Esophagus squamous epithelium (tissue), 5 donors: ENCODE data around the gene HNRNPH2. TPM values are rescaled to one million over a fixed set of nuclear protein-coding genes. Genes with fewer than 3 reads are reported as not detected.

Source experiments
- DNase-seq: peaks from one replicate; lab custom pipeline; 2025; lab: John Stamatoyannopoulos, UW
- H3K27ac ChIP-seq, 4 donors: fragments of 200-600 bp; sonication (generic); one replicate each; pipeline ENCODE4 v1.5.1; 2016 to 2019; ENCODE audit warnings: mild to moderate bottlenecking in 1 of 4
- H3K27me3 ChIP-seq, 4 donors: fragments of 200-600 bp; sonication (generic); 1 replicate in 3 of 4; 2 replicates in 1 of 4; pipeline versions ENCODE4 v1.5.1 to v1.6.0; 2017 to 2021; ENCODE audit warnings: antibody characterized with exemption in 1 of 4
- H3K36me3 ChIP-seq, 3 donors: fragments of 200-600 bp; sonication (generic); one replicate each; pipeline ENCODE4 v1.5.1; 2016 to 2019
- H3K4me1 ChIP-seq, 3 donors: fragments of 200-600 bp; sonication (generic); one replicate each; pipeline ENCODE4 v1.5.1; 2017 to 2019
- H3K4me3 ChIP-seq, 4 donors: fragments of 200-600 bp; sonication (generic); 1 replicate in 3 of 4; 2 replicates in 1 of 4; pipeline ENCODE4 v1.5.1; 2016 to 2019; ENCODE audit warnings: mild to moderate bottlenecking in 2 of 4, moderate library complexity in 1 of 4
- H3K9me3 ChIP-seq, 3 donors: fragments of 200-600 bp; sonication (generic); one replicate each; pipeline ENCODE4 v1.5.1; 2016 to 2019
- POLR2A ChIP-seq, 4 donors: fragments of 450-650 bp; IDR thresholded peaks; one replicate each; pipeline ENCODE4 v1.6.1; 2017; ENCODE audit warnings: antibody characterized with exemption in 4 of 4, mild to moderate bottlenecking in 4 of 4, moderate library complexity in 3 of 4
- WGBS, 2 donors: methylation state at CpG; one replicate each; pipeline ENCODE4 v1.1.5; 2018; 5-methylcytosine and 5-hydroxymethylcytosine counted together
- intact Hi-C: fragments of 100-400 bp; cut with DNase I; formaldehyde crosslinking; loops from one replicate; pipeline ENCODE4 v1.15.0; 2022
- total RNA-seq, 4 donors: library from RNA; depleted of rRNA; stranded (reverse); fragments of >200 nt; gene quantifications; one replicate each; pipeline ENCODE4 v1.1.0, GENCODE V29; 2016
- TF ChIP-seq, protein P1 (sequence below), 6 experiments: fragments of 450-650 bp in 4 of 6; fragments of 200-600 bp in 2 of 6; sonication (generic) in 2 of 6; IDR thresholded peaks; one replicate each; pipeline ENCODE4 v1.5.1; 2016 to 2019; ENCODE audit warnings: antibody characterized with exemption in 6 of 6, mild to moderate bottlenecking in 4 of 6, moderate library complexity in 4 of 6
- donor health status: DM: yes; HTN: yes; CAD: no.

The HNRNPH2 gene
- total RNA-seq, 4 donors from 2014 or later, result 34.5 to 49.6 (median 46.7) TPM

DNA sequence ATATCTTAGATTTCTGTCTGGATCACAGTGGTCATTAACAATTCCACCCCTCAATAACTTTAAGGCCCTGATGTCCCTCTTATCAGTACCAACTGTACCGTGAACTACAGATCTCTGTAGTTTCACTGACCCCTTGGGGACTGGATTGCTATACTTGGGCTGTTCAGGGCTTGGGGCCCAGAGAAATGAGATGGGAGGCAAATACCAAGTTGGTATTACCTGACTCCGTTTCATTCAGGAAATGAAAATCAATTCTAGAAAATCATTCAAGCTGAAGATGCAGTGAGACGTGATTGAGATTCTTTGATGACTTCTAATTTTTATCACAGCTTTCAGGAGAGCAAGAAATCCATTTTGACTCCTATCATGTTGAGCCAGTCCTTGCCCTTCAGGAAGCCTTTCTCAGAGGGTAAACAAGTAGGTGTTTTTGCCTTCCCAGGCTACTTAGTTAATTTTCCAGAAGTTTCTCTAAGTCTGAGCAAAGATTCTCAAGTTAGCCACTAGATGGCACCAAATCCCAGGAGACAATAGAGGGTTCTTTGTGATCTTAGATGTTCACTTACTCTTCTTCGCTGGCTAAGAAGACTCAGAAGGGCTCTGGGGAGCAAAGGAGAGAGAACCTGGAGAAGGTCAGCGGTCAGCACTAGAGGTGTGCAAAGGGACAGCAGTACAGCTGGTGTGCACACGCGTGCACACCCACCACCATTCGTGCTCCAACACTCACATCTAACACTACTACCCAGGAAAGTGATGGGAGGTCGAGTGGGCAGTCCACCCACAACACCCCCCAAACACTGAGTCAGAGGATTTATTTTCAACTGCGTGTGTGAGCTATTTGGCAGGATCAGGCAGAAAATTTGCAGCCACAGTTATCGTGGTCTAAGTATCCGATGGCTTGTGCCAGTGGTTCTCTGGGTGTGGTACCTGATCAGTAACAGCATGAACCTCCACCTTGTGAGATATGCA lies 7.4 kb downstream of the HNRNPH2 start:
- Histone ChIP-seq H3K27ac (peak overlapping the region in 3 of 4 donors; percentile 24 to 74 (median 44)), H3K4me3 (no peak overlapping the region), H3K4me1 (peaks cover 0 to 61% (median 3%) of the 10 kb centered on the region in 3 donors), H3K27me3 (no peaks in the 10 kb centered on the region), H3K36me3 (peaks cover 0 to 26% (median 0%) of the 10 kb centered on the region in 3 donors), H3K9me3 (no peaks in the 10 kb centered on the region)
- WGBS, 2 donors, result 27 to 43% methylated on average over 2 to 11 of the region's 12 CpGs
- no peak for DNase-seq
- no peak for TF ChIP-seq POLR2A (IDR thresholded peaks at IDR 0.05)
- TF ChIP-seq, protein P1, sequence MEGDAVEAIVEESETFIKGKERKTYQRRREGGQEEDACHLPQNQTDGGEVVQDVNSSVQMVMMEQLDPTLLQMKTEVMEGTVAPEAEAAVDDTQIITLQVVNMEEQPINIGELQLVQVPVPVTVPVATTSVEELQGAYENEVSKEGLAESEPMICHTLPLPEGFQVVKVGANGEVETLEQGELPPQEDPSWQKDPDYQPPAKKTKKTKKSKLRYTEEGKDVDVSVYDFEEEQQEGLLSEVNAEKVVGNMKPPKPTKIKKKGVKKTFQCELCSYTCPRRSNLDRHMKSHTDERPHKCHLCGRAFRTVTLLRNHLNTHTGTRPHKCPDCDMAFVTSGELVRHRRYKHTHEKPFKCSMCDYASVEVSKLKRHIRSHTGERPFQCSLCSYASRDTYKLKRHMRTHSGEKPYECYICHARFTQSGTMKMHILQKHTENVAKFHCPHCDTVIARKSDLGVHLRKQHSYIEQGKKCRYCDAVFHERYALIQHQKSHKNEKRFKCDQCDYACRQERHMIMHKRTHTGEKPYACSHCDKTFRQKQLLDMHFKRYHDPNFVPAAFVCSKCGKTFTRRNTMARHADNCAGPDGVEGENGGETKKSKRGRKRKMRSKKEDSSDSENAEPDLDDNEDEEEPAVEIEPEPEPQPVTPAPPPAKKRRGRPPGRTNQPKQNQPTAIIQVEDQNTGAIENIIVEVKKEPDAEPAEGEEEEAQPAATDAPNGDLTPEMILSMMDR (IDR thresholded peaks at IDR 0.05), result peak; percentile 52 to 77 (median 68)
- intact Hi-C loops, result loop anchor here (10.0 kb wide), 1 partner anchor 179 kb away; no protein-coding TSS in a partner anchor

DNA sequence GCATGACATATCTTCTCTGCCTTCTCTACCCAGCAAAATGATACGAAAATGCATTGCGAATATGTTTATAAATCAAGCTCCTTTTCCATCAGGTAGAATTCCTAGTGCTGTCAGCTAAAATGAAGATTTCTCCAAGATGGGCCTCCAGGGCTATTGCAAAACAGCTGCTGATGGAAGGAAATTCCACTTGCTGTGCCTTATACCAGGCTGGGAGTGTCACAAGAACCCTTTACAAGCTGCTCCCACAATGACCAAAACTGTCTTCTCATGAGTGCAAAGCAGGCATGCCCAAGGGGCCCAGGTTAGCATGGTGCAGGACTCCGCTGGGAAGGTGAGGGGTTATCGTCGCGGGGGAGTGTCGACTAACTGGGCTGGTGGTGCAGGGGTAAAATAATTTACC lies 8.7 kb downstream of the HNRNPH2 start:
- WGBS, 2 donors, result 81 to 87% methylated on average over 7 of the region's 7 CpGs
- no peak for DNase-seq
- H3K4me3 ChIP-seq, result no peak overlapping the region
- intact Hi-C loops, result loop anchor here (10.0 kb wide), 1 partner anchor 178 kb away; no protein-coding TSS in a partner anchor
- H3K36me3 ChIP-seq, result peaks cover 0 to 24% (median 0%) of the 10 kb centered on the region in 3 donors
- TF ChIP-seq, protein P1 (IDR thresholded peaks at IDR 0.05), result no peak
- no peak for TF ChIP-seq POLR2A (IDR thresholded peaks at IDR 0.05)
- H3K27ac ChIP-seq, result no peak overlapping the region
- peaks cover 0 to 50% (median 3%) of the 10 kb centered on the region in 3 donors for H3K4me1 ChIP-seq
- H3K9me3 ChIP-seq, result no peaks in the 10 kb centered on the region
- no peaks in the 10 kb centered on the region for H3K27me3 ChIP-seq

DNA sequence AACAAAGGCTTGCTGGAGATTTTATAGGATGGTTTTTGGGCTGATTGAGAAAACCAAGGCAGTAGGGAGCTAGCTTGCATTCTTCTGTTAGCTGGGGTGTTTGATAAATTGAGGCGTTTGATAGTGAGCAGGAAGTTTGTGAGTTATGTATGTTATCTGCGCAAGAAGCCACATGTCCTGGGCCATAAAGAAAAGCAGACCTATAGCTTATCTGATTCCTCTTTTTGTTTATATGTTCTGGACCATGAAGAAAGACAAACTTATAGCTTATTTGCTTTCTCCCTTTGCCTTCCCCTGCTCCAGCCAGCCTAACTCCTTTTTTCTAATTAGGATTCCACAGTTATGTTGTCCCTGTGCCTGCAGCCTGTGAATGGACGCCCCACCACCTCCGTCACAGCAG lies 9.2 kb downstream of the HNRNPH2 start:
- Histone ChIP-seq H3K36me3 (peaks cover 0 to 19% (median 0%) of the 10 kb centered on the region in 3 donors), H3K4me3 (no peak overlapping the region), H3K27ac (peak overlapping the region in 2 of 4 donors; percentile 89 to 92), H3K27me3 (no peaks in the 10 kb centered on the region), H3K4me1 (peaks cover 0 to 46% (median 3%) of the 10 kb centered on the region in 3 donors), H3K9me3 (no peaks in the 10 kb centered on the region)
- intact Hi-C loops, result loop anchor here (10.0 kb wide), 1 partner anchor 178 kb away; no protein-coding TSS in a partner anchor
- no peak for DNase-seq
- 62 to 70% methylated on average over 4 of the region's 4 CpGs for WGBS, 2 donors
- TF ChIP-seq, protein P1 (IDR thresholded peaks at IDR 0.05), result no peak
- no peak for TF ChIP-seq POLR2A (IDR thresholded peaks at IDR 0.05)

DNA sequence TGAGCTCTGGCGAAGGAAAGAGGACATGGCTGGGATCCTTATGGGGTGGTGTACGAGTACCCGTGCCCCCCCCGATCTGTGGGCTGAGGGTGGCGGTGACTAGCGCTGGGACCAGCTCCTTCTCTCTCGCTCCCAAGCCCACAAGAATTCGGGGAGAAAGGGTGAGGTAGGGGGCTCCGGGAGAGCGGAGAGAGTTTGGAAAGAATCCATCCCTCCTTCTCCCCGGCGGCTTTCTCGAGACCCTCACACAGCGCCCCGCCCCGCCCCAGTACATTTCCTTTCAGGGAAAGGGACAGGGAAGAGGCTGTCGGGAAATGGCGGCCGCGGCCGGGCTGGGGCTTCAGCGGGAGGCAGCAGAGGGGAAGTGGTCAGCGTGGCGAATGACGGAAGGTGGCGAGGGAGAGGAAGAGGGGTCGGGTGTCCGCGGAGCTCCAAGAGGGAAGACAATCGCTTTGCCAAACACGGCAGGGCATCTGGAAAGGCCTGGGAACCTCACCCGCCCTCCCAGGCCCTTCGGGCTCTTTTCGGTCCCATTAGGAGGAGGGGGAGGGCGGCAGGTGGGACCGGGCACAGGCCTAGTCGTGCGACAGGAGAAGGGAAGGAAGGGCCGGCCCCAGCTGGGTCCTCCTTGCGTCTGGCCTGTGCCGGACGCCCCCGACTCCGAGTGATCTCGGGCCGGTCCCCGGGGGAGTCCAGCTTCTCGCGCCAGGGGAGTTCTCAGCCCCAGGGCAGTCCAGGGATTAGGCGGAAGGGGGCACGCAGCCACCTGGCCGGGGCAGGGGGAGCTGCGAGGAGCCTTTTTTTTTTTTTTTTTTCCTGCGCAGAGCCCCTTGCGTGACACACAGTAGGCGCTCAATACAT lies 10.2 kb downstream of the HNRNPH2 start:
- peak overlapping the region; percentile 87 to 93 (median 90) for H3K27ac ChIP-seq
- DNase-seq, result no peak
- intact Hi-C loops, result loop anchor here (10.0 kb wide), 1 partner anchor 177 kb away; no protein-coding TSS in a partner anchor
- H3K9me3 ChIP-seq, result no peaks in the 10 kb centered on the region
- 2 to 33% methylated on average over 16 to 17 of the region's 56 CpGs for WGBS, 2 donors
- peaks cover 0 to 9% (median 0%) of the 10 kb centered on the region in 3 donors for H3K36me3 ChIP-seq
- no peaks in the 10 kb centered on the region for H3K27me3 ChIP-seq
- H3K4me1 ChIP-seq, result peaks cover 0 to 35% (median 3%) of the 10 kb centered on the region in 3 donors
- H3K4me3 ChIP-seq, result peak overlapping the region; percentile 50 to 78 (median 62)
- peak in 1 of 4 donors; percentile 25 for TF ChIP-seq POLR2A (IDR thresholded peaks at IDR 0.05)
- TF ChIP-seq, protein P1 (IDR thresholded peaks at IDR 0.05), result no peak
